Aorta (tissue), 5 donors: Measurements from ENCODE around the gene AXIN1. TPM values are rescaled to one million over a fixed set of nuclear protein-coding genes. Genes with fewer than 3 reads are reported as not detected.
A peak's percentile ranks its signal among the peaks of the same experiment; 100 is the strongest.
"Not testable (repeated sequence)": the region's sequence is repeated elsewhere in the genome, so short reads cannot be mapped to it uniquely, and the experiment has no call there.

Experiments
- ATAC-seq: fragments of 200-7000 bp; cut with Tn5 transposase; one replicate; pipeline ENCODE4 v1.9.1; 2022; ENCODE audit warnings: moderate library complexity; ENCODE audit not compliant: low FRiP score
- DNase-seq, 2 donors: peaks; one replicate each; pipeline ENCODE4 v3.0.0-alpha.2; 2020
- H3K27ac ChIP-seq, 2 donors: one replicate each; pipeline ENCODE4 v1.5.1; 2013; ENCODE audit warnings: low read length in 2 of 2, mild to moderate bottlenecking in 2 of 2, moderate library complexity in 2 of 2, control low read depth in 1 of 2, inconsistent platforms in 1 of 2, low read depth in 1 of 2
- H3K27me3 ChIP-seq, 2 donors: one replicate each; pipeline ENCODE4 v1.6.1; 2013; ENCODE audit warnings: control low read depth in 1 of 2, low read length in 1 of 2, mild to moderate bottlenecking in 1 of 2, moderate library complexity in 1 of 2; ENCODE audit not compliant: insufficient read depth in 2 of 2, control insufficient read depth in 1 of 2
- H3K36me3 ChIP-seq, 2 donors: one replicate each; pipeline ENCODE4 v1.6.1; 2013; ENCODE audit warnings: control low read depth in 1 of 2, low read length in 1 of 2, mild to moderate bottlenecking in 1 of 2; ENCODE audit not compliant: insufficient read depth in 2 of 2, control insufficient read depth in 1 of 2
- H3K4me1 ChIP-seq, 2 donors: one replicate each; pipeline ENCODE4 v1.6.1; 2013; ENCODE audit warnings: low read length in 2 of 2, control low read depth in 1 of 2, mild to moderate bottlenecking in 1 of 2, moderate library complexity in 1 of 2; ENCODE audit not compliant: insufficient read depth in 2 of 2, control insufficient read depth in 1 of 2
- H3K4me3 ChIP-seq, 2 donors: one replicate each; pipeline ENCODE4 v1.5.1; 2013; ENCODE audit warnings: low read length in 2 of 2, control low read depth in 1 of 2, mild to moderate bottlenecking in 1 of 2
- H3K9me3 ChIP-seq: one replicate; pipeline ENCODE4 v1.6.1; 2013; ENCODE audit warnings: mild to moderate bottlenecking, low read length; ENCODE audit not compliant: control insufficient read depth
- WGBS, 2 donors: extraction: QIAGEN DNeasy Blood & Tissue Kit; methylation state at CpG; one replicate each; pipeline ENCODE4 v1.1.7; 2013; 5-methylcytosine and 5-hydroxymethylcytosine counted together
- intact Hi-C, 2 donors: fragments of 100-400 bp; cut with DNase I; formaldehyde crosslinking; loops; one replicate each; pipeline versions ENCODE4 v1.14.2 to v1.15.0; 2022
- polyA plus RNA-seq, 2 donors: library from polyadenylated mRNA; stranded (reverse); fragments of 200-250 nt; gene quantifications; one replicate each; pipeline ENCODE4 v1.2.3, GENCODE V29; 2013
- total RNA-seq, 2 donors: library from RNA; stranded (reverse); fragmentation: NEBNext Ultra II Directional; extraction: Animal tissue kit (Norgen Biotek cat#: 25700); gene quantifications; one replicate each; pipeline ENCODE4 v1.2.1, GENCODE V29; 2021
- donor health status: healthy with polysubstance abuse.
- donor health status: Bipolar disorder and iron deficiency.
- donor health status: DM: no; HTN: no; CAD: no.
- donor health status: DM: no; HTN: no; CAD: no.
- donor health status: DM: yes; HTN: yes; CAD: no.

AXIN1 gene
- total and polyA plus RNA-seq, 4 donors = 9.1 to 19.8 (median 15.6) TPM

- Histone ChIP-seq H3K4me1 (no peaks in the 10 kb centered on the region), H3K4me3 (no peak overlapping the region), H3K36me3 (peaks cover 0 to 4% of the 10 kb centered on the region in 2 donors), H3K9me3 (no peaks in the 10 kb centered on the region), H3K27me3 (no peaks in the 10 kb centered on the region), H3K27ac (no peak overlapping the region)
- ATAC-seq = no peak
- 95% methylated on average over 18 of the region's 18 CpGs for WGBS, 2 donors
- intact Hi-C loops = no loop called here
- DNase-seq = no peak
These were observed 14.9 kb upstream of the AXIN1 start for GRCh38 chr16:367333-367903.

DNA sequence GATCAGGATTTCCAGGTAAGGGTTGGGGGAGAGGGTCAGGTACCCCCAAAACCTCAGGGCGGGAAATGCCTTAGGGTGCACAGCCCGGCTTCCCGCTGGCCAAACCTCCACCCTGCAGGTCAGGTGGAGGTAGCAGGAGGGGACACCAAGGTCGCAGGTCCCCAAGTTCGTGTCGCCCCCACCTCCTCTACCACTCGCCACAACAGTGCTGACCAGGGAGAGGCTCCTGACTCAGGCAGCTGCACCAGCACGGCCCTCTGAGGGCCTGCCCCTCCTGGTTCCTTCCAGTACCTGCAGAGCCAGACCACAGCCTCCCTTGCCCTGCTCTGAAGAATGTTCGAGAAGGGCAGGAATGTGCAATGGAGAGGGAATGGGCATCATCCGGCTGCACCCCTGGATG lies 14.0 kb upstream of the AXIN1 start:
- 89 to 92% methylated on average over 10 of the region's 10 CpGs for WGBS, 2 donors
- Histone ChIP-seq H3K9me3 (no peaks in the 10 kb centered on the region), H3K4me1 (no peaks in the 10 kb centered on the region), H3K27ac (no peak overlapping the region), H3K4me3 (no peak overlapping the region), H3K27me3 (no peaks in the 10 kb centered on the region), H3K36me3 (peaks cover 0 to 4% of the 10 kb centered on the region in 2 donors)
- ATAC-seq (no peak), DNase-seq (no peak)
- intact Hi-C loops = no loop called here

GRCh38 chr16:364595-365491 lies 12.3 kb upstream of the AXIN1 start:
- ATAC-seq (no peak), DNase-seq (no peak)
- Histone ChIP-seq H3K27me3 (no peaks in the 10 kb centered on the region), H3K27ac (no peak overlapping the region), H3K4me3 (no peak overlapping the region), H3K4me1 (no peaks in the 10 kb centered on the region), H3K36me3 (peaks cover 0 to 4% of the 10 kb centered on the region in 2 donors), H3K9me3 (no peaks in the 10 kb centered on the region)
- 55 to 59% methylated on average over 19 of the region's 19 CpGs for WGBS, 2 donors
- intact Hi-C loops = loop anchor here (5.0 kb wide), 1 partner anchor 258 kb away; no protein-coding TSS in a partner anchor

DNA sequence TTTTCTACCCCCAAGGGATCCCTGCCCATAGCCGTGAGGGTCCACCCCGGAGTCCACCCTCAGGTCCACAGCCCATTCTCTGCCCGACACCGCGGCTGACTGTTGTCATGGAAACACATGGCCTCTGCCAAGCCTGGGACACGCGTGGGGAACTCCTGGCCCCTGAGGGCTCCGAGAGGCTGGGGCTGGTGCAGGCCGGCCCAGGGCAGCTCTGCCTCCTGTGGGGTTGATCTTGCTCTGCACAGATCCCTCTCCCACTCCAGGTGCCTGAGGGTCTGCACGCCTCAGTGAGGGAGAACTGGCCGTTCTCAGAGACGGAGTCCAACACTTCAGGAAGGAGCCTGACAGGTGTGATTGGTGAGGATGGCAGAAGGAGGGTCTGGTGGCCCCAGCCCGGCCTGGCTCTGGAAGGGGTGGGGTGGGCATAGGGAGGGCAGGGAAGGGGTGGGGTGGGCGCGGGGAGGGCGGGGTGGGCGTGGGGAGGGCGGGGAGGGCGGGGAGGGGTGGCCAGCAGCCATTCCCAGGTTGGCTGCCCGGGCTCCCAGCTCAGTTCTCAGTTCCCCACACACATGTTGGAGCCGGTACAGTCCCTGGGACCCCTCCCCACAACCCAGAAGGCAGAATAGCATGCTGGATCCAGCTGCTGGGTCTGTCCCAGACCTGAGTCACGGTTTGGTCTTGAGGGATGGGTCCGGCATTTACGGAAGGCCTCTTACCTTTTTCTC lies 11.4 kb upstream of the AXIN1 start:
- no peaks in the 10 kb centered on the region for H3K9me3 ChIP-seq
- 28 to 29% methylated on average over 20 to 24 of the region's 24 CpGs for WGBS, 2 donors
- H3K4me3 ChIP-seq = no peak overlapping the region
- H3K4me1 ChIP-seq = no peaks in the 10 kb centered on the region
- no peak overlapping the region for H3K27ac ChIP-seq
- DNase-seq (no peak), ATAC-seq (no peak)
- intact Hi-C loops = loop anchor here (5.0 kb wide), 1 partner anchor 257 kb away; no protein-coding TSS in a partner anchor
- peaks cover 0 to 4% of the 10 kb centered on the region in 2 donors for H3K36me3 ChIP-seq
- no peaks in the 10 kb centered on the region for H3K27me3 ChIP-seq

GRCh38 chr16:363110-363765 lies 10.7 kb upstream of the AXIN1 start:
- Histone ChIP-seq H3K4me3 (no peak overlapping the region), H3K4me1 (no peaks in the 10 kb centered on the region), H3K9me3 (no peaks in the 10 kb centered on the region), H3K27ac (no peak overlapping the region), H3K36me3 (peaks cover 0 to 4% of the 10 kb centered on the region in 2 donors), H3K27me3 (no peaks in the 10 kb centered on the region)
- ATAC-seq (no peak), DNase-seq (no peak)
- WGBS, 2 donors = 52 to 56% methylated on average over 20 of the region's 20 CpGs
- intact Hi-C loops = loop anchor here (5.0 kb wide), 1 partner anchor 256 kb away; no protein-coding TSS in a partner anchor

- H3K36me3 ChIP-seq, H3K4me1 ChIP-seq, H3K9me3 ChIP-seq, H3K27ac ChIP-seq, ATAC-seq, DNase-seq, H3K4me3 ChIP-seq, H3K27me3 ChIP-seq: not testable (repeated sequence)
- intact Hi-C loops = loop anchor here (5.0 kb wide), 1 partner anchor 255 kb away; no protein-coding TSS in a partner anchor
- WGBS, 2 donors = 79 to 85% methylated on average over 4 to 24 of the region's 24 CpGs
These were observed 10.1 kb upstream of the AXIN1 start for GRCh38 chr16:362702-362999.

DNA sequence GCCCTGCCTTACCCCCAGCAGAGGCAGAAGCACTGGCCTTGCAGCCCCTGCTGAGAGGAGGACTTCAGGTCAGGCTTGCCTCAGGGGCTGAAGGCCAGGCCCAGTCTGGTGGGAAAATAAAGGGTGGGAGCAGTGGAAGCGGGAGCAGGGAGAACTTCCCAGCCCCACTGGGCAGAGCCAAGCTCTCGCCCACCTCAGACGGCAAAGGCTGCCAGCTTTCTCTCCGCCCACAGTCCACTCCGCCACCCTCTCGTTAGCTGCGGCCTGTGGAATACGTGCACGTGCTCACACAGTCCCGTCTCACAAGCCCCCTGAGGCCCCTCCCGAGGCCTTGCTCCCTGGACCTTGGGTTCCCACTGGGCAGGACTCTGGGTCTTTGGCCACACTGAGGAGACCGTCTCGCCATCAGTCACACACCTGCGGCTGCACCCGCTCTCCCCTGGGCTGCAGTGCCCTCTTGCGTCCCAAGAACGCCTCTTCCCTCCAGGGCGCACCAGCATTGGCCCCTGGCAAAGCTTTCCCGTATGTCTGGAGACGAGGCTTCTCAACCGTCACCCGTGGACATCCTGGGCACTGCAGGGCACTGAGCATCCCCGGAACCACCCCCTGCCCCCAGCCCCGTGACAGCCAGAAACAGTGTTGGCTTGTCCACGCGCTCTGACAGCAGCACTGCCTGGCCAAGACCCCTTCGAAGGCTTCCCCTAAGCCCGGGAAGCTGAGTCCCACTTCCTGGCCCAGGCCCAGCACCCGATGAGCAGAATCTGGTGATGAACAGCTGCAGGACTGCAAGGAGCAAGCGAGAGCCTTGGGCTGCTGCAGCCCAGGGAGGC lies 9.6 kb upstream of the AXIN1 start:
- WGBS, 2 donors = 17 to 21% methylated on average over 30 of the region's 30 CpGs
- Histone ChIP-seq H3K4me1 (no peaks in the 10 kb centered on the region), H3K4me3 (no peak overlapping the region), H3K27me3 (no peaks in the 10 kb centered on the region), H3K27ac (no peak overlapping the region), H3K36me3 (peaks cover 0 to 1% of the 10 kb centered on the region in 2 donors), H3K9me3 (no peaks in the 10 kb centered on the region)
- DNase-seq = peak; percentile 78 to 87
- intact Hi-C loops = loop anchor here (5.0 kb wide), 1 partner anchor 255 kb away; no protein-coding TSS in a partner anchor
- peak; percentile 50 for ATAC-seq
